NCI-H2227 treated with DMSO at 0.1 percent for 48 hours (cell line): ENCODE measurements around the gene FCER1G.
A peak's percentile ranks its signal among the peaks of the same experiment; 100 is the strongest.
"Not testable (repeated sequence)": the region's sequence is repeated elsewhere in the genome, so short reads cannot be mapped to it uniquely, and the experiment has no call there.

Source experiments
- DNase-seq: peaks from one replicate; lab custom pipeline; 2025; lab: John Stamatoyannopoulos, UW

FCER1G gene

DNA sequence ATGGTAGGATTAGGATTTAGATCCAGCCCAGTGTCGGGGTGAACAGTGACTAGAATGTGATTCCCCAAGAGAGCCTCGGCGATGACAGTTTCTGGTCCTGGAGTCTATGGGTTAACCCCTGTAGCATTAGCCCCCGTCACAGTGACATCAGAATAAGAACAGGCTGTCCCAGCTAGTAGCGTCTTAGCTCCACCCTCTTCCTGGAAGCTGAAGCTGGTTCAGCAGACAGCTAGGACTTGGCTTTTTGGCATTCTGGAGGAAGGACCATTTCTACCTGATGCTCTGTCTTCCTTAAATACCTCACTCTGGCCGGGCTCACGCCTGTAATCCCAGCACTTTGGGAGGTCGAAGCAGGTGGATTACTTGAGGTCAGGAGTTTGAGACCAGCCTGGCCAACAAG is 7.9 kb upstream of the FCER1G start:
- no peak for DNase-seq

DNA sequence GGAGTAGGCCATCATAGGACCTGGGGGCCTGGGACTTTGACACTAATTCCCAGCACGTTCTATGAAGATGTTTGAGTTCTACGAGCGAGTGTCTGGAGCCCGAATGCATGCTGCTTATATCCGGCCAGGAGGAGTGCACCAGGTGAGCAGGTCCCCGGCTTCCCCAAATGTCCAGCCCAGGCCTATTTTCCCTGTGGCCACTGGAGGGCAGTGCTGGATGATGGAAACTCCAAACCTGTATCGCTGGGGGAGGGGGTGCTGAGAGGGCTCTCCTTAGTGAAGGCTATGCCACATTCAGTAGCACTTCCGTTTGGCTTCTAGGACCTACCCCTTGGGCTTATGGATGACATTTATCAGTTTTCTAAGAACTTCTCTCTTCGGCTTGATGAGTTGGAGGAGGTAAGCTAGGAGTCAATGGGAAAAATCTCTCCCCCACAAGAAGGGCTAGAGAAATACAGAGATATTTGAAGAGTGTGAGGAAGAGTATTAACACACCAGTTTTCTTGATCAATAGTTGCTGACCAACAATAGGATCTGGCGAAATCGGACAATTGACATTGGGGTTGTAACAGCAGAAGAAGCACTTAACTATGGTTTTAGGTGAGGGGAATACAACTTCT is 5.2 kb upstream of the FCER1G start:
- DNase-seq, result peak; percentile 75

DNA sequence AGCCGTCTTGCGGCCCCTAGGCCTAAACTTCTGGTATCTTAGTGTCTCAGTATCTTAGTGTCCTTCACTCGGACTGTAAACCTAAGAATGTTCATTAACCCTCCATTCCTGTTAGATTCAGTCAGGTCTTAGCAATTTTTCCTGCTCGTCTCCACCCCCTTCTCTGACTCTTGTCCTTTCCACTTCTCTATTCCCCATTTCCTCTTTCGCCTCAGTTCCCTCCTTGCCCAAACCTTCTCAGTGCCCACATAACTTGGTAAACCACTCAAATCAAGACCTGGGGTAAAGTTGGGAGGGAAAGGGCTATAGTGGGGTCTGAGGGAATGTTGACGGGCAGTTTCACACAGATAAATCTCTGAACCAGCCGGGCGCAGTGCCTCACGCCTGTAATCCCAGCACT is 726 bp upstream of the FCER1G start:
- no peak for DNase-seq

DNA sequence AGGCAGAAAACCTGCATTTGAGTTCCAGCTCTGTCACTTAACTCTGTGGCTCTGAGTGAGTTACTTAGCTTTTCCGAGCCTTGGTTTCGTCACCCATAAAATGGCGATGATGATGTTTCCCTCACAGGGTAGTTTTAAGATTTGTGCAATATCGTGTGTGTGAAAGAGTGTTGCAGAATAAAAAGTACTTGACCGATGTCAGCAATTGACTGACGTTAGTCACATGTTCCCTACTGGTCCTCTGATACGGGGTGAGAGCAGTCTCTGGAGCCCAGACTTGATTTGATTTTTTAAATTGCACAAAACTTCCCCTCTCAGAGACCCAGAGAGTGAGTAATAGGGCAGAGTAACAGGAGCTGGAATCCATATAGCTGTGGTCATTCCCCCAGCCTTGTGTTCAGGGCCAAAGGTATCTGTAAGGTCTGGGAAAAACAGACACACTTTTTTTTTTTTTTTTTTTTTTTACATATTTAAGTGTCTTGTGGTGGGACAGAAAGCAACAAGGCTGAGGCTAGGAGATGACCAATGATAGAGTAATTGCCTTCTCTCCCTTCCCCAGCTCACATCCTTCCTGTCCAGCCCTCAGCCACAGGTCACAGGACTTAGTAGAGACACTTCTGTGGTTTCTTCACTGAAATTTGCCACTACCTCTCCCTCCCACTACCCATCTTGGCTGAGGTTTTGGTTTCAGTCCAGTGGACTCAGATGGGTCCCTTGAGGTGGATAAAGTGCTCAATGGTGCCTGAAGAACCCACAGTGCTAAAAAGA is 2.0 kb downstream of the FCER1G start:
- no peak for DNase-seq

DNA sequence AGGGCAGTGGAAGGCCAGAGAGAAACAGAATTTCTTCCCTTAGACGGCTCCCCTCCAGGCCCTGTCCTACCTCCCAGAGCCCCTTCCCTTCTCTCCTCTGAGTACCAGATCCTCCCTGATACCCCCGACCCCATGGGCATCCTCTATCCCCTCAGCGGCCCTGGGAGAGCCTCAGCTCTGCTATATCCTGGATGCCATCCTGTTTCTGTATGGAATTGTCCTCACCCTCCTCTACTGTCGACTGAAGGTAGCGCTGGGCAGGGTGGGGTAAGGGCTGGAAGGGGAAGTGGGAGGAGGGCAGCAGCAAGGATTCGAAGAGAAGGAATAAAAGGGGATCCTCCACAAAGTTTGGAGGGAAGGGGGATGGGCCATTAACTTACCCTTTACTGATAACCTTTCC is 2.7 kb downstream of the FCER1G start:
- no peak for DNase-seq

DNA sequence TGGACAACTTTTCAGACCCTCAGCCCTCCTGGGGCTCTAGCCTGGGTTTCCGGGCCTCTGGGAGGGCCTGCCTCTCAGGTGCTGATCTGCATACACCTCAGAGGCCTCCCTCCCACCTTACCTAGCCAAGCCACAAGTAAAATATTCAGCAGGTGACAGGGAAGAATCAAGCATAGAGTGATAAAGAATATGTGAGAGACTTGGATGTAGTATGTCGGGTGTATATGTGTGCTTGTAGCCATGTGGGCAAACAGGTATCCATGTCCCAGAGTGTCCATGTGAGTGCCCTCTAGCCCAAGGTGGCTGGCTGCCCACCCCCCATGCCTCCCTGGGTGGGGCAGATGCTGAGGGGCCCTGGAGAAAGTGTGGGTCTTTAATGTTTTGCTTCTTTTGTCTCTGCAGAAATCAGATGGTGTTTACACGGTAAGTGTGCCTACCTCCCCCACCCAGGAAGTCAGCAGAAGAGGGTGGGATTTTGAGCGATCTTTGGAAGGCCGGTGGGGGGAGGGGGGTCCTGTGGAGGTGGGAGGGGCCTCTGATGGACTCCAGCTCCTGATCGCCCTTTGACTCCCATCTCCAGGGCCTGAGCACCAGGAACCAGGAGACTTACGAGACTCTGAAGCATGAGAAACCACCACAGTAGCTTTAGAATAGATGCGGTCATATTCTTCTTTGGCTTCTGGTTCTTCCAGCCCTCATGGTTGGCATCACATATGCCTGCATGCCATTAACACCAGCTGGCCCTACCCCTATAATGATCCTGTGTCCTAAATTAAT is 3.4 kb downstream of the FCER1G start:
- DNase-seq, result no peak

DNA sequence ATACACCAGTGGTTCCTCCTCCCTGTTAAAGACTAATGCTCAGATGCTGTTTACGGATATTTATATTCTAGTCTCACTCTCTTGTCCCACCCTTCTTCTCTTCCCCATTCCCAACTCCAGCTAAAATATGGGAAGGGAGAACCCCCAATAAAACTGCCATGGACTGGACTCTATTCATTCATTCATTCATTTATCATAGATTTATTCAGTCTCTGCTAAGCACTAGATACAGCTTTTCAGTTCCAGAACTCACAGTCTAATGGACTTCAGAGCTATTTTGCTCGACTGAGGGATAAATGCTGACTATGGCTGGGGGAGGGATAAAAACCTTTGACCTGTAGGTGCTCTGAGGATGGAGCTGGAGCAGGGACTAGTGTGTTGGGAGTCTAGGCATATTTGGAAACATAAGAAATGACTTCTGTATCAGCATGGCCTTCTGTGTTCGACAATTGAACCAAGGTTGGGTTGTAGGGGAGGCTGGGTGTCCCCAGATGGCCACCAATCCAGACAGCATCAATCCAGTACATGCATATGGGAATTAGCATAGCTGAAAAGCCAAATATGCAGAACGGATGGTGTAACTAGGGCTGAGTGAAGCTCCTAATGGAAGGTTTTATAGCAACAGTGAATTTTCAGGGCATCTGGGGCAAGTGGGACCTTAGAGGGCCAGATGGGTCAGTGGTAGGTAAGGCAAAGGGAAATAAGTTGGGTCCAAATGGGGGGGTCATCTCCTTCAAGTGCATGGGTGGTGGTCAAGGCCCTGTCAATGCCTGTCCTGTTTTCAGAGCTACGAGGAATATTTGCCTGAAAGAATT is 4.2 kb downstream of the FCER1G start:
- DNase-seq, result no peak

DNA sequence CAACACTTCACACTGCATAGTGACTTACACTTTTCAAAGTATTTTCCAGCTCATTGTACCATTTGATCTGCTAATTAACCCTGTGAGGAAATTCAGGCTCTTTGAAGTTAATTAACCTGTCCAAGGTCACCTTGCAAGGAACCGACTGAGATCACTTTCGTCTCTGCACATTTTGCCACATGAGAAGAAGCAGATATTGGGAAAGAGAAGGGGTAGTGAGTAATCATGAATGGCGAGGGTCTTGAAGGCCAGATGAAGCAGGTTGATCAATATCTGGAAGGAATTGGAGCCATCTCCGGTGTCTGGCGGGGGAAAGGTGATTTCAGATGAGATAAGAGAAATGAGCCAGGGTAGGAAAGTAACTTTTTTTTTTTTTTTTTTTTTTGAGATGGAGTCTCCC is 4.9 kb downstream of the FCER1G start:
- no peak for DNase-seq

DNA sequence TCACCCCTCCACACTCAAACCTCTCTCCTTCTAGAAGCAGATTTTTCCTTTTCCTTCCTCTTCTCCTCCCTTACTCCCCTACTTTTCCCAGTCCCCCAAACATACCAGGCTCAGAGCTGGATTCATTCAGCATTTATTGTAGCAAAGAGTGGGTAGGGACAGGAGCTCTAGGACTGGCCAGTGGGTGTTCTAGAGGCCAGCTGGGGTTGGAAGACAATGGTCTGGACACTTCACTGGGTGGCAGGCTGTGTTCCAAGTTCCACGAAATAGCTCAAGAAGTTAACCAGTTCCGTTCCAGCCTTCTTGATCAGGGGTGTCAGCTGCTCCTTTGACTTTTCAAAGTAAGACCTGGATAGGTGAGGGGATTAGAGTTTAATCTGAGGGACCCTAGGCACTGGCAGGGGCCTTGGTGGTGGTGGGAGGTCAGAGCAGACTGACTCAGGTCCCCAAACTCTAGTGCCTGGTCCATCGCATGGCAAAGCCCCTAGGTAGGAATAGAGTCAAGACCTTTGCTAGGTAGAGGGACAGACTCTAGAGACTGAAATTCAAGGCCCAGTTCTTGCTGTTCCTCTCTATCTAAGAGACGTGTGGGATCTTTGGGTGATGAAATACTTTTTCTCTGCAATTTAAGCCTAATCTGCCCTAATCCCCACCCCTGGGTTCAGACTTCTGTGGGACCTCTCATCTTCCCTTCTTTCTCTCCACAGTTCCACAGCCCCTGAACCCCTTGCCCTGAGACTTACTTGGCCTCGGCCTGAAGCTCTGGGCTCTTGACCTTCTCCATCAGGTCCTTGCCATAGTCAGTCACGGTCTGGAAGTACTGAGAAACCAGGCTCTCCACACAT is 7.3 kb downstream of the FCER1G start:
- DNase-seq, result no peak

DNA sequence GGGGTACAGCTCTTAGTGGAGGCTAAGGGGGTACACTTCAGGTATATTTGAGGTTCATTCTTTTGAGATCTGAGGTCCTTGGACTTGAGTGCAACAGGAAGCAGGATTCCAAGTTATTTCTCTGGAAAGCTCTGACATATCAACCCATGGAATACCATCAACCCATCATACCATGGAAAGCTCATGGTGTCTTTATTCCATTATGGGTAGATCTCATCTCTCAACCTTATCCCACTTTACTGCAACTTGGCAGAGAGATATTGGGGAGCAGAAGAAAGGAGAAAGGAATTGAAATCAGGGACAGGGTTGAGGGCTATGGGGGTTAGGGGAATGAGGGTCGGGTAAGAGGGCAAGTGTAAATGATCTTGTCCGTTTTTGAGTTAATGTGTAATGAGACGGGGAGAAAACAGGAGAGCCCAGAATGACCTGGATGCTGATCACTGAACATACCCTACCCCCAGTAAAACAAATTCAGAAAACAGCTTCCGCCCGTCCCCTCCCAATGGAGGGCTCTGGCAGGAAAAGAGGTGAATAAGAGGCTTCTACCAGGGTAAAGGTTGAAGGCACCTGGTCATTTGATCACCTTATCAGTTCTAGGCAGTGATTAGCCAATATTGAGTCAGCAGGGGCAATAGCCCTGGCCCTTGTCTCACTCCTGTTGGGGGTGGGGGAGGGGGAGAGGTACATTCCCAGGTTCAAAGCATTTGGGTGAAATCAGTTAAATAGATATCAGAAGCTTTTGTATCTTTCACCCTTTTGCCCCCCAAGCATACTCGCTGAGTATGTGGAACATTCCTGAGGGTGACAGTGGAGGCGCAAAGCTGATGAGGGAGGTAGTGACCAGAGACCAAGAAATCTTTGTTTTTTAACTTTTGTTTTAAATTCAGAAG is 9.0 kb downstream of the FCER1G start:
- DNase-seq, result no peak

DNA sequence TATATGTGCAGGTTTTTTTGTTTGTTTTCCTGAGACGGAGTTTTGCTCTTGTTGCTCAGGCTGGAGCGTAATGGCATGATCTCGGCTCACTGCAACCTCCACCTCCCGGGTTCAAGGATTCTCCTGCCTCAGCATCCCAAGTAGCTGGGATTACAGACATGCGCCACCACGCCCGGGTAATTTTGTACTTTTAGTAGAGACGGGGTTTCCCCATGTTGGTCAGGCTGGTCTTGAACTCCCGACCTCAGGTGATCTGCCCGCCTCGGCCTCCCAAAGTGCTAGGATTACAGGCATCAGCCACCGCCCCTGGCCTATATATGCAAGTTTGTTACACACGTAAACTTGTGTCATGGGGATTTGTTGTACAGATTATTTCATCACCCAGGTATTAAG is 9.6 kb downstream of the FCER1G start:
- not testable (repeated sequence) for DNase-seq

DNA sequence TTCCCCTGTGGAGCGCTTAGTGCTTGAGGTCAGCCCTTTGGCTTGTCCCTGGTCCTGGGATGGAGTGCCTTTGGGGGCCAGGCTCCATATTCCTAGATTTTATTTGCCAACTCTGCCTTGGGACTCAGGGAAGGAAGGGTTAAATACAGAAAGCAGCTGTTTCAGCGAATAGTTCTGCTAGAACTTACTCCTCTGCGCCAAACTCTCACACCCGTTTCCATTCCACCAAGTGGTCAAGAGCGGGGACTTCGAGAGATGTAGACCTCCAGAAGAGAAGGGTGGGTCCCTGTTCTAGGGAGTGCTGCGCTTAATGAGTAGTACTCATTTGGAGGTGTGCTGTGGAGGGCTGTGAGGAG is 10.1 kb downstream of the FCER1G start:
- no peak for DNase-seq

DNA sequence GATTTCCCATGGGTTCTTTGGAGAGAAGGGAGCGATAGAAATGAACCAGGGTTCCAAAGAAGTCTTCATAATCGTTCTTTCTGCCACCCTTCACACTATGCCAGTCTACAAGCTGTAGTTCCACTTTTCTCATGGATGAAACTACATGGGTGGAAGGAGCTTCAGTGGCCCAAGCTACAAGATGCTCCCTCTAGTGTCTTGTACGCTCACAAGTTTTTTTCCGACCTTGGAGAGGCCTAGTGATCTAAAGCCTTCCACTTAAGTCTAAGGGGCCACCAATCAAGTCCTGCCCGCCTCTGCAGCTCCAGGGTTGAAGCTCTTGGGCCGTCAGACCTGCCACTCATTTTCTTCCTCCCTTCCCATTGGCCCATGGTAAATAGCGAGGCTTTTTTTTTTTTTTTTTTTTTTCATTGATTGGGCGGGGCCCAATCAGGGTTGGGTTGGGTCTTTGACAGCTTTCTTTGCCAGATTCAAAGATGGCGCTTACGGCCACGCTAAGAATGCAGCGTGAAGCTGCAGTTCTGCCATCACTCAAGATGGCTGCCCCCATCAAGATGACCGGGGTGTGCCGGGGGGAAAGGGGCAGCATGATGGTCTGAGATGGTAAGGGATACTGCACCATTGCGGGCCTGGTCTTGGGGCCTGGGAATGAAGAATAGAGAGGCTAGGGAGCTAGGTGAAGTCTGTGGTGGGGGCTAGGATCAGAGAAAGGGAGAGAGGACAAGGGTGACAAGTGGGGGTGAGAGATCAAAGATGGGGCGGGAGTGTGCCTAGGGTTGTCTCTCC is 10.6 kb downstream of the FCER1G start, which contains the start of gene TOMM40L:
Gene TOMM40L, plus strand, starts transcription at position 527 of the 786 bp plus-strand sequence. CDS start 430 bp downstream, outside the sequence.
- peak; percentile 98 for DNase-seq

DNA sequence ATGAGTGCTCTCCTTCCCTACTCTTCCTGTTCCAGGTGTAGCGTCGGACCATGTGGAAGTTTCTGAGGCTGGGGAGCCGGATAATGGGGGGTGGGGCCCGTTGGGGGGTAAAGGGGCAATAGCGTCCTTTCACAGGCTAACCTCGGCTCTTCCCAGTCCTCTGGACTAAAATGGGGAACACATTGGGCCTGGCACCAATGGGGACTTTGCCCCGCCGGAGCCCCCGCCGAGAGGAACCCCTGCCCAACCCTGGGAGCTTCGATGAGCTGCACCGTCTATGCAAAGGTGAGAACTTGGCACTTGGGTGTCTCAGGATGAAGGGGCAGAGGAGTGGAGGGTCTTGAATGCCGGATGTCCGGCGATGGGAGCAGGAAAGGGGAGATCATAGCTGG is 11.2 kb downstream of the FCER1G start:
- no peak for DNase-seq

DNA sequence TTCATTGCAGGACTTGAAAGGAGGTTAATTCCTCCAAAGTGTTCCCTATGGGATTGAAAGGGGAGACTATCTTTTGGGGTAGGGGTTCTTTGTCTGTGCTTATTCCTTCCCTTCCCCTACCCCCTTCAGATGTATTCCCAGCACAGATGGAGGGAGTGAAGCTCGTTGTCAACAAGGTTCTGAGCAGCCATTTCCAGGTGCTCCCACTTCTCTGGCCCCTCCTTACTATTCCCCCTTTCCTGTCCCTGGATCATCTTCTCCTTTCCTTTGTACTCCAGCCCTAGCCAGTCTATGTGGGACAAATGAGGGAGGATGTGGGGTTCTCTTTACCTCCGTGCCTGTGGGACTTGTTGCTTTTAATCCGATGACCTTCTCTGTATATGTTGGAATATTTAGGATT is 11.7 kb downstream of the FCER1G start:
- DNase-seq, result no peak

DNA sequence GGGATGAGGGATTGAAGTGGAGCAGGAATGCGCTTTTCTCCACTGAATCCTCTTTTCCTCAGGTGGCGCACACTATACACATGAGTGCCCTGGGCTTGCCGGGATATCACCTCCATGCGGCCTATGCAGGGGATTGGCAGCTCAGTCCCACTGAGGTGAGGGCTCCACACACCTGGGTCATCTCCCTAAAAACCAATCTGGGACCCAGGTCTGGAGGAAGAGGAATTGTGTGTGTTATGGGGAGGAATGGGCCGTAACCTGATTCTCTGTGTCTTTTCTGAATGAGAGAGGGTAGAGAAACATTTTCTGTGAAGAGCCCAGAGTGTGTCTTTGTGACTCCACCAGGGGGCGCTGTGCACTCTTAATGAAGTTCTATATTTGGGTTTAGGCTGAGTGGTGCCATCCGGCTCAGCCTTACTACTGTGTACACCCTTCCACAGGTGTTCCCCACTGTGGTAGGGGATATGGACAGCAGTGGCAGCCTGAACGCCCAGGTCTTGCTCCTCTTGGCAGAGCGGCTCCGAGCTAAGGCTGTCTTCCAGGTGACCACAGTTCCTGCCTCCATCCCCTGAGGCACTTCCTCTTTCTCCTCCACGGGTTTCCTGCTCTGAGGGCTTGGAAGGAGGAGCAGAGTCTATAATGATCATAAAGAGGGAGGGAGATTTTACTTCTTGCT is 12.2 kb downstream of the FCER1G start:
- peak; percentile 49 for DNase-seq

DNA sequence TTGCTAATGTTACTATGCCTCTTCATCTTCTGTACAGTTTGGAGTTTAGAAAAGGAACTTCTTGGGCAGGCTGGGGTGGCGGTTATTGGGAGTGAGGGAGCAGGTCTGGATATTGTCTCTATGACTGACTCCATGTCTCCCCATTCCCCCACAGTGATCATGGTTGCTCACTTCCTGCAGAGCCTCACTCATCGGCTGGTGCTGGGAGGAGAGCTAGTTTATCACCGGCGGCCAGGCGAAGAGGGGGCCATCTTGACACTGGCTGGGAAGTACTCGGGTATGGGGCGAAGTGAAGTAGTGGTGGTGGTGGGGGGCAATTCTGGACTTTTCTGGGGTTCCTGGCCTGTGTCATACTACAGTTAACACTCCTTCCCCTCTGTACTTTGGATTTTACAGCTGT is 12.9 kb downstream of the FCER1G start:
- DNase-seq, result no peak

DNA sequence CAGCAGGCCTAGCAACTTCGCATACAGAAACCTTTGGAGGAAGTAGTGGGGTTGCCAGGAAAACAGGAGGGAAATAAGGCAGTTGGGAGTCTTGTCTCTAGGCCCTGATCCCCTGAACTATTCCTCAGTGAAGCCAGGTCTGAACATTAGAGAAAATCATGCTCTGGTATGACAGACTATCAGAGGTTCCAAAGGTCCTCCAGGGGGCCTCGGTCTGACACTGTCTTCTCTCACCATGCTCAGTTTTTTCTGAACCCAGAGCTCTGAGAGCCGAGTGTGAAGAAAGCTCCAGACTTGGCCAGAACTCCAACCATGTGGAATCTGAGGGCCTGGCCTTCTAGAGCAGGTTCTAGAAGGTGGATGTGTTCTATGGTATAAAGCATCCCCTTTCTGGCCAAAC is 14.8 kb downstream of the FCER1G start:
- no peak for DNase-seq

DNA sequence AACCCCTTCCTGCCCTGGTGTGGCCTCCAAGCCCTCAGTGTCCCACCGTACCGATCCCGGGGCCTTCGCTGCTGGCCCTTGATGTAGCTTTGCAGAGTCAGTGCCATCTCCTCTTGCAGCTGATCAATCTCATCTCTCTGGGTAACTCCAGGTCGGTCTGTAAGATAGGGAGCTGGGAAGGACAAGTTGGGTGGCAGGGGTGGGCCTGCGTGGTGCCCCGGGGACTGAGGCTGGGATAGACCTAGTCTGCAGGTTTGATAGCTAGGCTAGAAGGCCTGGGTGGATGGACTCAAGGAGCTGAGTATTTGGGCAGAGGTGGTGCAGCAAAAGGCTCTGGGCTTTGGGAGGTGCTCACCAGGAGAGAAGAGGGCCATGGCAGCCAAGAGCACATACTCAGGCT is 15.7 kb downstream of the FCER1G start:
- DNase-seq, result no peak
